HG02938 (cell line): ENCODE measurements around the gene FAM120C.
A peak's percentile ranks its signal among the peaks of the same experiment; 100 is the strongest.

Experiments used
- ATAC-seq: cut with Tn5 transposase; IDR thresholded peaks from one replicate; pipeline ENCODE4 v1.9.1; 2021; ENCODE audit warnings: mild to moderate bottlenecking, moderate library complexity; ENCODE audit not compliant: unreplicated experiment

Gene FAM120C

DNA sequence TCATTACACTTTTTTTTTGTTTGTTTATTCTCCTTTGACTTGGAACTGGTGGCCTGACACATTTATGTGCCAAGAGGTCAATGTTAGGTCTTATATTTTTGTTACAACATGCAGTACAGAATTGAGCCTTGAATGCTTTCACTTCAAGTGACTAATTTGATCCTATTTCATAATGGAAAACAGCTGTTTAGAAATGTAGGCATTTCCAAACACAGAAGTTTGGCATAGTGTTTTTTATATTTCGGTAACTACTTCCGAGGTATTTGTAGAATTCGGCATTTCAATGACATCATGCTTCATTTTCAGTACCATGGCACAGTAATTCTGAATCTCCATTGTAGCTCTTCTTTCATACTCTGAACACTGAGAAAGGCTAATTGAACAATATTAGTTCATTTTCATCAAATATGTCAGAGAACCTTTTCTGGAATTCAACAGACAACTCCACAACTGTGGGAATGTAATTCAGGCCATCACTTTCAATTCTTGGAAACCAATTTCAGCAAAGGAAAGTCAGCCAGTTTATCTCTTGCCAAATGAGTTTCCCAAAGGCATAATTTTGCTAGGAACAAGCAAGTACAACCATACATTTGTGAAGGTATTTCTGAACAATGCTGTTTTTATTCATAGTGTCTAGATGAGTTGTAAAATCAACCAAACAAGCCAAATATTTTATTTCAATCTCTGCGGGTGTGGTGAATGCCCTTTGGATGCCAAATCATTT is 11.4 kb downstream of the FAM120C start:
- ATAC-seq, result no peak

DNA sequence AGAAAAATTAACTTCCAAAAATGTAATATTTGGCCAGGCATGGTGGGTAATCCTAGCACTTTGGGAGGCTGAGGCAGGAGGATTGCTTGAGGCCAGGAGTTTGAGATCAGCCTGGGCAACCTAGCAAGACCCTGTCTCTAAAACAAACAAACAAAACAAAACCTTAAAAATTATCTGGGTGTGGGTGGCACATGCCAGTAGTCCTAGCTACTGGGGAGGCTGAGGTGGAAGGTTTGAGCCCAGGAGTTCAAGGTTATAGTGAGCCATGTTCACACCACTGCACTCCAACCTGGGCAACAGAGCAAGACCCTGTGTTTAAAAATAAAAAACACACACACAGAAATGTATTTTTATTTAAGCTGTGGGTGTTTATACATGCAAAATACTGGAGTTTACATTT is 12.0 kb downstream of the FAM120C start:
- ATAC-seq, result no peak

DNA sequence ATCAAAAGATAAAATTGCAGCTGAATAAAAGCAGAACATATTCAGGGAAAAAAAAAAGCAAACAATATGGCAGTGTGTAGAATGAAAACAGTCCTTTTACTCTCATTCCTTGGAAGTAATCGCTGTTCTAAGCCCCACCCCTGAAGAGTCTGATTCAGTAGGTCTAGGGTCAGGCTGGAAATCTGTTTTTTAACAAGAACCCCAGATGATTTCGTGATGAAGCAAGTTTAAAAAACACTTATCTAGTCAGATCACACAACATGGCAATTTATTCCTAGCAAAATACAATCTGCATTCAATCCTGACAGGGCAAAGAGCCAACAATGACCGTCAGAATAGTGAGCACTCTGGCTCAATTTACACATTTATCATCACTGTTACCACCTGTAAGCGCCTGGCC is 16.1 kb downstream of the FAM120C start:
- no peak for ATAC-seq

DNA sequence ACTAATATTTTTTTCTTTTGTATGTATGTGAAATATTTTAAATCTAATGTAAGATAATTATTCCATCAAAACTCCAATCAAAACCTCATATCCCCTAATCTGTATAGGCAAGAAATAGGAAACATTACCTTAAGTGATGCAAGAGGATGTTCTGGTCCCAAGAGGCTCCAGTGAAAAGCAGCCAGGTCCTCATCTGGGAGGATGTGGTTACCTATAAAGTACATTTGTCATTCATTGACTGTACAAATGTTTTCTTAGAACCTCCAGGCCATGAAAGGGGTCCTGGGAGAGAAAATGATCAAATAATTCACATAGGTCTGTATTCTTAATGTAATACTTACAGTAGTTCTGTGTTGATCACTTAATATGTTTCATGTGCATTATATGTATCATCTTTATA is 25.5 kb downstream of the FAM120C start:
- ATAC-seq, result no peak

- no peak for ATAC-seq
Observed at GRCh38 chrX:54134269-54134668, 48.8 kb downstream of the FAM120C start.

- no peak for ATAC-seq
Observed at GRCh38 chrX:54116391-54116790, 66.7 kb downstream of the FAM120C start.

- ATAC-seq, result no peak
Observed at GRCh38 chrX:54093571-54093970, 89.5 kb downstream of the FAM120C start.

GRCh38 chrX:54093159-54093558 is 89.9 kb downstream of the FAM120C start:
- no peak for ATAC-seq

DNA sequence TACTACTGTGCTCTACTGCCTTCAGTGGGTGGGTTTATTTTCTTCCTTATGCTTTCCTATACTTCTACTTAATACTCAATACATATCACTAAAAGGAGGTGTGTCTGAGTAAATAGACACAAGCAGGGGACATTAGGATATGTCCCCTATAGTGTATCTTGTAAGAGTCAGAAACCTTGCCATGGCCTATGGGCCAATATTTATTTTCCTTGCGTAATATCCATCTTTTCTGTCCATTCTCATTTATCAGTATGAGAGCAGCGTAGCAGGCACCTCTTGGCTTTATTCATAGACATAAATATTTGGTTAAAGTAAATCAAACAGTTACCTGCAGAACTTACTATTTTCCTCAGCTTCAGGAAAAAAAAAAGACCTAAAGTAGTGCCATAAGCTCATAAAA is 92.2 kb downstream of the FAM120C start:
- ATAC-seq, result no peak

DNA sequence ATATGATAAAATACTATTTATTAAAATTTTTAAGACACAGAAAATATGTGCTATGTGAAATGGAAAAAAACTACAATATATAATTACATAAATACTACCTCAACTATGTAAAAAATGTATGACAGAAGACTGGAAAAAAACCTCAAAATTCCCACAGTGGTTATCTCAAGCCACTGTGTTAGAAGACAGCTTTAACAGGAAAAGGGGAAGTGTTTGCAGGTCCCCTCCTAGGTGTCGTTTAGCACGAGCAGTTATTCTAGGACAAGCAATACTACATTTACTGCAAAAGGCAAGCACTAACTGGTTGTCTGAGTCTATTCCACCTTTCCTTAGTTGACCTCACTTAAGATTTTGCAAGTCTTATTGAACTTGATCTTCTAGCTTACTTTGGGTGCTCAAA is 93.9 kb downstream of the FAM120C start:
- no peak for ATAC-seq

DNA sequence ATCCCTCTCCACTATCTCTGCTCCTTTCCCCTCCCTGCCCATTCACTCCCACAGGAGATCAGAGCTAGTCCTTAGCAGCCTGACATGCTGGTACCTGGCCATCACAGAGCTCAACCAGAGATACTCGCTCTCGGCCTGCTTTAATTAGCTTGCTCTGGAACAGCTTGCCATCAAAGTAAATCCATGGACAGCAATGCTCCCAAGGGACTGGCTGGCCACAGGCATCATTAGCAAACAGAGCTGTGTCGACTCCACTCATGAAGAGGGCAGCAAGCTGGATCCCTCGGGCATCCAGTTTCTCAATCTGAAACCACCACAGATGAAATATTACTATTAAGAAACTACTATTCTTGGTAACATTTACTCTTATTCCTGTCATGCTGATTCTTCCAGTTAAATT is 95.4 kb downstream of the FAM120C start:
- ATAC-seq, result no peak

DNA sequence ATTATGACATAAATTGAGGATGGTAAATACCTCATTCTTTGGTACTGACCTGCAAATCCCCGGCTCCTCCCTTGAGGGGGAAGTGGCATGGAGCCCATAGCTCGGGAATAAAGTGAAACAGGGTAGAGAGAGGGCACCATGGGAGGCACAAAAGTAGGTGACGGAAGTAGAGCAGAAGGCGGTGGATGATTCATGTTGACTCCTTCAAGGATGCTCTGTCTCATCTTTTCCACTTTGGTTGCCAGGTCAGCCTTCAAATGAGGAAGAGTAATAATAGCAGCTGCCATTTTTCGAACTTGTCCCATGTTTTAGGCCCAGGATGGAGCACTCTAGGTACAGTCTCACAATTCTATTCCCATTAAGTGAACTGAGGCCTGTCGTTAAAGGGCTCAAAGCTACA is 97.4 kb downstream of the FAM120C start:
- no peak for ATAC-seq

GRCh38 chrX:54076903-54077302 is 106.2 kb downstream of the FAM120C start:
- ATAC-seq, result no peak

GRCh38 chrX:54074826-54075225 is 108.2 kb downstream of the FAM120C start:
- no peak for ATAC-seq

DNA sequence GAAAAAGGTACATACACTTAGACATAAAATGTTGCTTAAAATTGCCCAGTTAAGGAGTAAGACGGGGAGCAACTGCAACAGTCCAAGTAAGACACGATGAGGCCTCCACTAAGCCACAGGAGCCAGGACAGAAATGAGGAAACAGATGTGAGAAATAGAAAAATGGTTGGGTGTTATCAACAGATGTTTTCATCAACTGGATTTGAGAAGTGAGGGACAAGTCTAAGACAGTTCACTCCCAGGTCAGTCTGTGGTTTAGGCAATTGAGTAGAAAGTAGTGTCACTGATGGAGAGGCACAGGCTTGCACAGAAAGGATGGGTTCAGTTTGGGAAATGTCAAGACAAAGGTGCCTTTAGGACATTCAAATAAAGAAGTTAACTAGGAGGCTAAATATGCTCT is 115.3 kb downstream of the FAM120C start:
- no peak for ATAC-seq

DNA sequence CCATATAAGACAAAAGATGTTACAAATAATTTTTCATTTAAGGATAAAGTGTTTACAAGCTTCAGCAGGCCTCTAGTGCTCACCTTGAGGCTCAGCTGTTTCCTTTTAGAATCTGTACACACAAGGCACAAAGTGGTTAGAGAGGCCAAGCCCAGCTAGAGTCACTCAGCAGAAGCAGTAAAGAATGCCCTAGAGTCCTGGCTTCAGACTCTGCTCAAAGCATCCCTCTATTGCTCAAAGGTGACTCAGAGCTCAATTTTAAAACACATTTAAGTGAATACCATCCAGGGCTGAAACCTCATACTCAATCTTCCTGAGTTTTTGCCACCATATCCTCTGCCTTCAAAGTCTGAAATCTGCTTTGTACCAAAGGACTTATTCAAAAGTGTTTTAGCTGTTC is 116.2 kb downstream of the FAM120C start:
- no peak for ATAC-seq

DNA sequence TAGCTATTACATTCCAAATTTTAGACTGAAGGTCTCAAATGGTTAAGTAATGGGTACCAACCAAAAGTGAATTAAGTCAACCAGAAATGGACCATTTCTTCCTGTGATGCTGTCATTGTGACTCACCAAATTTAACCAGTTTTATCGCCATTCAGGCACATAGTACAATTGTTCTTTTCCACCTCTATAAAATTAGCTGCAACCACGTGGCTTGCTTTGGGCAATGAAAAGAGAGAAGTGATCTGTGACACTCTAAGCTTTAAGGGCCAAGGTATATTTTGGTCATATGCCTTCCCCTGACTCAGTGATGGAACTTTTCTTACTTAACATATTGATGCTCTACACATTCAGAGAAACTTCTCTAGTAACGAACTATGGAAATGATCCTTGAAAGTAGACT is 118.5 kb downstream of the FAM120C start:
- ATAC-seq, result no peak

DNA sequence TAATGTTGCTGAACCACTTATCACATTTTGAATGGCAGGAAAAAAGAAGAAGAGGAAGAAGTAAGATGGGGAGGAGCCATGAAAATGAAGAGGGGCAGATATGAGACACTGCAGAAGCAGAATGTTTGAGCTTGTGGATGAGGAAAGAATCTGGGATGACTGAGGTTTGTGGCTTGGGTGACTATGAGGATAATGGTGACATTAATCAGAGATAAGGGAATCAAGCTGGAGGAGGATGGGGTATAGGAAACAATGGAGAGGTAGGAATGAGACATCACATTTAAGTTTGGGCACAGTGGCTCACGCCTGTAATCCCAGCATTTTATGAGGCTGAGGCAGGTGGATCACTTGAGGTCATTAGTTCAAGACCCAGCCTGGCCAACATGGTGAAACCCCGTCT is 119.7 kb downstream of the FAM120C start:
- no peak for ATAC-seq

- no peak for ATAC-seq
Observed at GRCh38 chrX:54049801-54050200, 133.3 kb downstream of the FAM120C start.

GRCh38 chrX:54048412-54048811 is 134.6 kb downstream of the FAM120C start:
- no peak for ATAC-seq

- no peak for ATAC-seq
Observed at GRCh38 chrX:54045563-54046228, 137.4 kb downstream of the FAM120C start.

GRCh38 chrX:54044877-54045338 is 138.1 kb downstream of the FAM120C start:
- ATAC-seq, result peak; percentile 11
